Activated T-helper 1 cell treated with anti-CD3 and anti-CD28 coated beads, Interleukin-2, amount 50 U/mL, for 16 hours (primary cell): Measurements from ENCODE around the gene GGT6.
"Not testable (repeated sequence)": the region's sequence is repeated elsewhere in the genome, so short reads cannot be mapped to it uniquely, and the experiment has no call there.

Experiments
- DNase-seq, 2 donors: peaks; one replicate each; pipeline ENCODE4 v3.0.0-alpha.2; 2020; ENCODE audit warnings: low read depth in 1 of 2, low spot score in 1 of 2

Gene GGT6

DNA sequence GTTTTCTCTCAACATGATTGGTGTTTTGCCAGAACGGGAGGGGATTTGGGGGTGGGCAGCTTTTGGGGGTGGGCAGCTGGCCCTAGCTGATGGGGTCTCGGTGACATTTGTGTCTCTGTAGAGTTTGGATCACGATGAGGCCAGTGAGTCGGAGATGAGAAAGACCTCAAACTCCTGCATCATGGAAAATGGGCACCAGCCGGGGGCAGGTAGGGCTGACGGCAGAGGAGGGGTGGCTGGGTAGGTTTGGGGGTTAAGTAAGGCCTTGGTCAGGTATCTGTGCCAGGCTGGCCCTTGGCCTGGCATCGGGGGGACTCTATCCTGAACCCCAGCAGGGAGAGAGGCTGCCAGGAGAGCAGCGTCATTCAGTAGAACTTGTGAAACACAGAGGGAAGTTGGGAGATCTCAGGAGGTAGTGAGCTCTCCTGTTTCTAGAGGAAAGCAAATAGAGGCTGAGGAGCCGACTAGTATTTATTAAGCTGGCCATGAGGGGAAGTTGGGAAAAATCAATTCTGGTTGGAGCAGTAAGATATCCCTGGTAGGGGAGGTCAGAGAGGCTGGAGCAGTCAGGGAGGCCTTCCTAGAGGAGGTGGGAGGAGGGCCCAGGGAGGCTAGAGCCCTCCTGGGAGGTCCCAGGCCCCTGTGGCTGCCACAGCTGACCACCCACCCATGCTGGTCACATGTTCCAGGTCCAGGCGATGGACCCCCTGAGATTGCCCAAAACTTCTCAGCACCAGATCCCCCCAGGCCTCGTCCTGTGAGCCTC lies 32.0 kb upstream of the GGT6 start:
- DNase-seq, result no peak

DNA sequence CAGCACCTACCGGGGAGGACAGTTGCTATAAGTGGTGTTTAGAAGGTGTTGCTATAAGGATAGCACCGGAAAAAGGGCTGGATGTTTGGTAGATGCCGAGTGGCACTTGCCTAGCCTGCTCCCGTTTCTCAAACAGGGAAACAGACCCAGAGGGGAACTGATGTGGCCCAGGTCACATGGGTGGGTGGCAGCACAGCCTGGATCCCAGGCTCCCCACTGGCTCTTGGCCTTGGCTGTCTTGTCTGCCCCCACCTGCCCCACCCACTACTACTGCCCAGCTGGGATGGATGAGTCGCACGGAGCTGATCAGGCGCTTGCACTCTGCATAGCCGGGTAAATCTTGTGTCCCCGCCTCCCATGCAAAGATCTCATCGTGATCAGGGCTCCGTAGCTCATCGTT lies 31.2 kb upstream of the GGT6 start:
- DNase-seq, result no peak

DNA sequence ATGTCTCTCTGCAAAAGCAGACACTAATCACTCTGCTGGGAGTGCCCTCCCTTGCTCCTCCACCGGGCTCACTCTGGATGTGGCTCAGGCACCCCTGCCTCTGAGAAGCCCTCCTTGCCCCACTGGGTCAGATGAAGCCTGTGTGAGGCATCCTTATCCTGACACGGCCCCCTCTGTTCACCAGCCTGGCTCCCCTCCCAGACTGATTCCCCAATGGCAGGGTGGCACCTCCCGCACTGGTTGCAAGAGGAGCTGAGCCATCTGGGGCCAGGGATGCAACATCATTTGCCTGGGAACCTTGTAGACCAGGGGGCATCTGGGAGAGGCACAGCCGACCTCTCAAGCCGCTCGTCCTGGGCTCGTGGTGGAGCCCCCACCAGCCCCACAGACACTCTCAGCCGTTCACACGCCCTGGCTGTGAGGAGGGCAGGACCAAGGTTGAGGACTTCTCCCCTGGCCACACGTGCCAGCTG lies 30.6 kb upstream of the GGT6 start:
- DNase-seq, result no peak

DNA sequence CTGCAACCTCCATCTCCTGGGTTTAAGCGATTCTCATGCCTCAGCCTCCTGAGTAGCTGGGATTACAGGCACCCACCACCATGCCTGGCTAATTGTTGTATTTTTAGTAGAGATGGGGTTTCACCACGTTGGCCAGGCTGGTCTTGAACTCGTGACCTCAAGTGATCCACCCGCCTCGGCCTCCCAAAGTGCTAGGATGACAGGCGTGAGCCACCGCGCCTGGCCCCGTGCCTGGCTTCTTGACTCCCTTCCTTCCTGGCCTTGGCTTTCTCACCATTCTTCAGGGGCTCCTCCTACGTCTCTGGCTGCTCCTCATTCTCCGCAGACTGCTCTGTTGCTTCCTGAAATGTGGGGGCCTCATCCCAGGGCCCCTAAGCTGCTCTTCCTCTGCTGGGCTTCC lies 29.7 kb upstream of the GGT6 start:
- DNase-seq, result not testable (repeated sequence)

DNA sequence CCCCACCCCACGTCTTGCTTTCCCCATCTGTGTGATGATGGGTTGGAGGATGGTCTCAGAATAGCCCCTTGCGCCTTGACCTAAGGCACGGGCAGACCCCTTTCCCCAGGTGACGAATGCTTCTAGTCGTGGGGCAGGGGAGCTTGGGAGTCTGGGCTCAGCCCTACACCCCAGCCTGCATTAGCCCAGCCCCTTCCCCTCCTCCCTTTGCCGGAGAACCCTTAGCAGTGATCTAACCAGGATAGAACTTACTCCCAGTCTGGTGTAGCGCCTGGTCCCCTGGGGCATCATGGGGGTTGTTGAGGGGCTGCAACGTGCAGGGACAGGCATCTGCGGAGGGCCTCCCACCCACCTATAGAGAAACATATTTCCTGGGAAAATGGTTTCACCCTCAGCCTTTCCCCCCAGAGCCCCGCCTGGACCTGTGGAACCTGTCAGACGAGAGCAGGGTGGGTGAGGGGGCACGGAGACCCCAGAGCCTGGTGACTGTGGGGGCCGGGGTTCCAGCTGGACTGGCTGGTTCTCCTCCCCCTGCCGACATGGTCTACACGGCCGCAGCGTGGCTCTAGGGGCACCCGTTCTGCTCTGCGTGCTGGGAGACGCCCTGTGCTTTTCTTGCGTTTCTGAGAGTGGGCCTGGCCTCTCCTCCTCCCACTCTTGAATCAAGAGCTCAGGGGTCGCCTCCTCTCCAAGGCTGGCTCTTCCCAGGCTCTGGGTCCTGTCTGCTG lies 28.7 kb upstream of the GGT6 start:
- no peak for DNase-seq

DNA sequence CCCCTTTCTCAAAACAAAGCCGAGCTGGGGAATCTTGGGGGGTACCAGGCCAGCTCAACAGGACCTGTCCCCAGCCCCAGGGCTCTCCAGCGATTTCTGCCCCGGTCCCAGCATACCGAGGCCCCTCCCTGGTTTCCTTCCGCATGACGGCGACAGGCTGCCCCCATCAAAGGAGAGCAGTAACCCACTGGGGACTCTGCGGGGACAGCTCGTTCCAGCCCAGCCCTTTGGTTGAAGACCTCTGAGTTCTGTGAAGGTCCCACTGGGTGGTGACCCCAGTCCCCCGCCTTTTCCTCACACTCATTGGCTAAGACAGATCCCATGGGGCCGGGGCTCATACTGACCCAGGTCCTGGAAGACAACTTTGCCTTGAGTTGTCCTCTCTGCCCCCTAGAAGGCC lies 28.0 kb upstream of the GGT6 start:
- DNase-seq, result no peak

DNA sequence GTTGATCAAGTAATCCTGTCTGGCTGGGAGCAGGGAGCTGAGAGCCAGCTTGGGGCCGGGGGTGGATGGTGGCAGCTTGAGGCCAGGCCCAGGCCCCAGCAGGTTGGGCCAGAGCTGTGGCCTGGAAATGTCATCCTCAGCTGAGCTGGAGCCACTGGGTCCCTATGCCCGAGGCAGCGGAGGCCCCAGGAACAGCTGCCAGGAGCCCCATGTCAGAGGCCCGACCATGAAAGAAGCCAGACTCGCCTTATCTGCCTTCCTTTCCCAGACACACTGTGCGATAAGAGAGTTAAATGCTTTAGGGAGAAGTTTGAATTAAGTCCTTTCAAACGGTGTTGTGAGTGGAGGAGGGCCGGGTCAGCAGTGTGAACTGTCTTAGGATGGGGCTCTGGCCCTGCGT lies 27.4 kb upstream of the GGT6 start:
- DNase-seq, result no peak

DNA sequence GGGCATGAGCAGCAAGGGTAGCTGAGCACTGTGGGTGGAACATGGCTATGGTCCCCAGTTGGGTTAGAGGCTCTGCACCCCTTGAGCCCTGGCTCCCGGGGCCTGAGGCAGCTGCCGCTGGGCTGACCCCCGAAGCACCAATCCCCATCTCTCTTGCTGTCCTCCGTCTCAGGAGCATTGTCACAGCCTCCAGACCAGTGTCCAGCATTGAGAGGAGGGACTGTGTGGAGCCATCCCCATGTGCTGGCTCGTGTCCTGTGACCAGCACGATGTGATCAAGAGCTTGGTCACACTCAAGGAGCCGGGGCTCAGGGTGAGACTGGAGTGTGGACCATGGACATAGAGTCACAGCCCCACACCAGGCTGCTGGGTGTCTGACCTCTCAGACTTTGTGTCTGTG lies 26.8 kb upstream of the GGT6 start:
- DNase-seq, result no peak

DNA sequence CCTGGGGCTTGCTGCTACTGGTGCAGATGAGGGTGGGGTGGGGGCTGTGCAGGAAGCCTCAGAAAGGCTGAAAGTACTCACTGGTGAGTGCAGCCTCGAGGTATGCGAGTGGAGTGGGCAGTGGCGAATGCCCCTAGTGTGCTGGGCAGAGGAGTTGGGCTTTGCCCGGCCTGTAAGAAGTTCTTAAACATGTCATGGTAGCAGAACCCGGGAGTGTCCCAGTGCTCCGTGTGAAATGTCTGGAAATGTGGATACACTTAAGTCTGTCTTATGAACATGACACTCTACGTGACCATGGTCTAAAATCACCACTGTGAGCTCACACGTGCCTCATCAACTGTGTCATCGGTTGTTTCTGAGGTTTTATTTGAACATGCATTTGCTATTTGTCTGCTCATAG lies 25.7 kb upstream of the GGT6 start:
- DNase-seq, result no peak

DNA sequence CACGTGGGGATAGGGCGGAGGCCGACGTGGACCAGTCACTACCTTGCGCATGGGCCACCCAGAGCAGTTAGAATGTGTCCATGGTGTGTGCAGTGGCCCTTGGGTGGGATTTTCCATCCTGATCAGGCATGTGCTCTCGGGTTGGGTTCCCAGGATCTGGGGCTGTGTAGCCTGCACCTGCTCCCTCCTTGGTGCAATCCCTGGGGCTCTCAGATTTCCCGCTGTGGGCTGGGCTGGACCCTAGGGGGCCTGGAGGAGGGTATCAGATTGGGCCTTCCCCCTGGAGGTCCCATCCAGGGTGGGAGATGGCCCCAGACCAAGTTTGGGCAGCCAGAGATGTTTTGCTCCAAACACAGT lies 25.2 kb upstream of the GGT6 start:
- DNase-seq, result no peak

DNA sequence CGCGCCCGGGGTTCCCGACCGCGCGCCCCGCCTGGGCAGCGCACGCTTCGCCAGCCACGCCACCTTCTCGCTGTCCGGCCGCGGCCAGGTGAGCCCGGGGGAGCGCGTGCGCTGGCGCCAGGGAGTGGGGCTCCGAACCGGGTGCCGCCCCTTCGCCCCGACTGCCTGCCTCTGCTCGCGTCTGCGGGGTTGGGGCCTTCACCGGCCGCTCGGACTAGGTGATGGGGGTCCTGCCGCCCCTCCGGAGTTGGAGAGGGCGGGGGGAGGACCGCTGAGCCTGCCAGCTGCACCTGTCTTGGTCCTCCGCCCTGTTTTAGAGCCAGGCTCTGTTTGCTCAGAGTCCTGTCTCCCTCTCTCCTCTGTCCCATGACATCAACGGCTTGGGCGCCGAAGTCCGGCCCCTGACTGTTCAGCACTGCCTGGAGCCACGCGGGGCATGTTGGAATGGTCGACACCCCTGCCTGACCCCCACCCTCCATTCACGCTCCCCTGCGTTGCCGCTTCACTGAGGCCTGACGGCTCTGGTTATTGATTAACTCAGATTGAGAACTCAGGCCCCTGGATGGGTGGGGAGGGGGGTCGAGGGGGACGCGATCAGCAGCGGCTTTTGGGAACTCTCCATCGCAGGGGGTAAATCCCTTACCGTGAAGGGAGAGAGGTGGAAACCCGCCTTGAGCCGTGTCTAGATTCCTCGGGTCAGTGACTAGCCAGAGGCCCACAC lies 24.7 kb upstream of the GGT6 start:
- DNase-seq, result no peak

DNA sequence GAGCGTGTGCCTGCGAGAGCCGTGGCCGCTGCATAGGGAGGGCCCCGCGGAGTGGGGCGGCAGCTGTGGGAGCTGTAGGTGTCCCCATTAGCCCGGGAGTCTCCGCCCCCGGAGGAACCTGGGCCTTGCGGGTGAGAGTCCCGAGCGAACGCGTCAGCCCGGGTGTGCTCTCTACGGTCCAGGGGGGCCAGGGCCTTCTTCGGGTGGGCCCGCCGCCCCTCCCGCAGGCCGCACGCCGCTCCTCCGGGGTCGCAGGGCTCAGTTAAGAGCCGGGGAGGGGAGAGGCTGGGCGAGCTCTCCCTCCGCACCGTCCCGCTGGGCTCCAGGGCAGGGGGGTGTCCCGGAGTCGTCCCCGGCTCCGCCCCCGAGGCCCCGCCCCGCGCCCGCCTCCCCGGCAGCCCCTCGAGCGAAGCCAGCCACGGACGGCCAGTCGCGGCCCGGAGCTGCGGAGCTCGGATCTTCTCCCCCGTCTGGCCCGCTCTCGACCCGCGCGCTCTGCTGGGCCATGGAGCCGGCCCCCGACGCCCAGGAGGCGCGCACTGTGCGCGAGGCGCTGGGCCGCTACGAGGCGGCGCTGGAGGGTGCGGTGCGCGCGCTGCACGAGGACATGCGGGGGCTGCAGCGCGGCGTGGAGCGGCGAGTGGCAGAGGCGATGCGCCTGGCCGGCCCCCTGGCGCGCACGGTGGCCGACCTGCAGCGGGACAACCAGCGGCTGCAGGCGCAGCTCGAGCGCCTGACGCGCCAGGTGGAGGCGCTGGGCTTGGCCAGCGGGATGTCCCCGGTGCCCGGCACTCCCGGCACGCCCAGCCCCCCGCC lies 23.9 kb upstream of the GGT6 start, which contains the start of gene SMTNL2:
TSS of gene SMTNL2 (plus strand) at position 429 of the 816 bp plus-strand sequence. CDS start at position 506, 77 bp downstream.
- no peak for DNase-seq

DNA sequence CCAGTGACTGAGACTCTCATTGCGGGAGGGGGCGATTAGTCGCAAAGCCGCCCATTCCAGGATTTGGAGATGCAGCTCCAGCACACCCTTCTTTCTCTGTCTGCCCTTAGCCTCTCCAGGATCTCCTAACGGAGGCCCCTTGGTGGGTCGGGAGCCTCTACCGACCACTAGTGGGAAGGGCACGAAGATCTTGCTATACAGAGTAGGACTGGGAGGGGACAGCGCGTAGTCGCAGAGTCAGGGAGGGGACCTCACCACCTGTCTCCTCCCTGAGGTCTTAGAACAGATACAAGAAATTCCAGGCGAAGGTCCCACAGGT lies 23.4 kb upstream of the GGT6 start:
- no peak for DNase-seq

DNA sequence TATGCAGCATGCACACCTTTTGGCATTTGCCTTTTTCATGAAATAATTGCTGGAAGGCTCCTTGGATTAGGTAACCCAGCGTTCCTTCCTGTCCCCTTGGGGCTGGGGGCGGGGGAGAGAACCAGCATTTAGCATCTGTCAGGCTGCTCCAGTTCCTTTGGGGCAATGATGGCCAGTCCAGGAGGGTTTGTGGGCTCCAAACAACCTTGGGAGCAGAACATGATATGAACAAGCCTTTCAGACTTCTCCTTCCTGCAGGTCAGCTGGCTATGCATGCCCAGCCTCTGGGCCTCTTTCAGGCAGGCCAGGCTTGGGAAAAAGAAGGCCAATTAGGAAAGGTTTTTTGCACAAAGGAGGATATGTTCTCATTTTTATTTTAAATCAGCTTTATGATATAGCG lies 22.8 kb upstream of the GGT6 start:
- DNase-seq, result no peak

DNA sequence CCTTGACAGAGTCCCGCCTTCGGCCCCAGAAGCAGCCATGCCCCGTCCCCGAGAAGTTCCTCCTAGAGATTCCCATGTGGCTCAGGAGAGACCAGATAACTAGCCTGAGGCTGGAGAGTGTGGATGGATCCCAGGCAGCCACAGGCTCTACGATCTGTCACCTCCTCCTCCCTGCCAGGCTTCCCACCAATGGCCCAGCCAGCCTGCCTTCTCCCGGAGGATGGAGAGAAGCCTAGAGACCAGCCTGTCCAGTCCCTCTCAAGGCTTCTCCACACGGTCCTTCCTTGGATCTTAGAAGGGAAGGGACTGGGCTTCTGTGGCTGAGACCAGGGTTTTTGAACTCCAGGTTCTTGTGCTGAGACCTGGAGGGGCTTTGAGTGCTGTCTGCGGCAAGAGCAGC lies 22.3 kb upstream of the GGT6 start:
- no peak for DNase-seq

DNA sequence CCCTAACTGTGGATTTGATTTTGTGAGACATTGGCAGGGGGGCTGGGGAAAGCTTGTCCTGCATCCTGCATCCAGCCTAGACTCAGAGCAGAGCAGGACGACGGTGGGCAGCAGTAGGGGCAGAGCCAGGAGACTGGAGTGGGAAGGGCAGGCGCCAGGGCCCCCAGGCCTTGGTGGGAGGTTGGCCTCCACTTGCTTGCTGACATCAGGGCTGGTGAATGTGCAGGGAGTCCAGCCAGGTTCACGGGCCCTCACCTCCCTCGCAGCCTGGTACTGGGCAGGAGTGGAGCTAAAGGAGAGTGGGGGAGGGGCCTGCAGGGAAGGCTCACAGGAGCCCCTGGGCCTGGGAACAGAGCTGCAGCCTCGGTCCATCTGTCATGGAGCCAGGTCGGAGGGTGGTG lies 21.7 kb upstream of the GGT6 start:
- no peak for DNase-seq

DNA sequence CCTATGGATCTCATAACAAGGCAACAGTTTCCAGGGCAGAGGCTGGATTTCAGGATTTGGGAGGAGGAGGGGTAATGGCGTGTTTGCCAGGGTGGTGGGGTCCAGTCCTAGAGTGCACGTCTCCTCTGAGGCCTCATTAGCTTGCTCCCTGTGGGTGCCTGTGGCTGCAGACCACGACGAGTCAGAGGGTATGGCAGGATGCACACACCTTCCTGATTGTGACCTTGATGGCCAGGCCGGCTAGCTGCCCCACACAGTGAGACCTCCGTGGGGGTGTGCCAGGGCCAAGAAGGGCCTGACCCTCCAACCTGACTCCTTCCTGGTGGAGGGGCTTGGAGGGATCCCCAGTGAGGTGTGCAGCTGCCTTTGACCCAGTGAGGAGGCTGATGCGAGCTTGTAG lies 19.9 kb upstream of the GGT6 start:
- no peak for DNase-seq

DNA sequence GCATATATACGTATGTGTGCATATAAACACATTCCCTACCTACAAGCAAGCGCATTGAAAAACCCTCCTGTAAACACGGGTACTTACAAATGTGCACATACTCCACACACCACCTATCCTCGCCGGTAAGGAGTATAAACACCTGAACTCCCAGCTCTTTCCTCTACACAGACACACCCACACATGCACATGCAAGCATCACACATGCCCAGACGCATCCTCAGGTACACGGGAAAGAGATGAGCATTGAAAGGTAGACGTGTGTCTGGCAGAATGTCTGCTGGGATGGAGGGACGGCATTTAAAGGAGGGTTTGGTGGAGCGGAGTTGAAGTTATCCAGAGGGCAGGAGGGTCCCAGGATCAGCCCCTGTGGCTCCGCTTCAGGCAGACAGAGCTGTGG lies 19.3 kb upstream of the GGT6 start:
- DNase-seq, result no peak

DNA sequence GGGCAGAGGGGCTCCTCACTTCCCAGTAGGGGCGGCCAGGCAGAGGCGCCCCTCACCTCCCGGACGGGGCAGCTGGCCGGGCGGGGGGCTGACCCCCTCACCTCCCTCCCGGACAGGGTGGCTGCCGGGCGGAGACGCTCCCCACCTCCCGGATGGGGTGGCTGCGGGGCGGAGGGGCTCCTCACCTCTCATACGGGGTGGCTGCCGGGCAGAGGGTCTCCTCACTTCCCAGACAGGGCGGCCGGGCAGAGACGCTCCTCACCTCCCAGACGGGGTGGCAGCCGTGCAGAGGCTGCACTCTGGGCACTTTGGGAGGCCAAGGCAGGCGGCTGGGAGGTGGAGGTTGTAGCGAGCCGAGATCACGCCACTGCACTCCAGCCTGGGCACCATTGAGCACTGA lies 18.0 kb upstream of the GGT6 start:
- not testable (repeated sequence) for DNase-seq

DNA sequence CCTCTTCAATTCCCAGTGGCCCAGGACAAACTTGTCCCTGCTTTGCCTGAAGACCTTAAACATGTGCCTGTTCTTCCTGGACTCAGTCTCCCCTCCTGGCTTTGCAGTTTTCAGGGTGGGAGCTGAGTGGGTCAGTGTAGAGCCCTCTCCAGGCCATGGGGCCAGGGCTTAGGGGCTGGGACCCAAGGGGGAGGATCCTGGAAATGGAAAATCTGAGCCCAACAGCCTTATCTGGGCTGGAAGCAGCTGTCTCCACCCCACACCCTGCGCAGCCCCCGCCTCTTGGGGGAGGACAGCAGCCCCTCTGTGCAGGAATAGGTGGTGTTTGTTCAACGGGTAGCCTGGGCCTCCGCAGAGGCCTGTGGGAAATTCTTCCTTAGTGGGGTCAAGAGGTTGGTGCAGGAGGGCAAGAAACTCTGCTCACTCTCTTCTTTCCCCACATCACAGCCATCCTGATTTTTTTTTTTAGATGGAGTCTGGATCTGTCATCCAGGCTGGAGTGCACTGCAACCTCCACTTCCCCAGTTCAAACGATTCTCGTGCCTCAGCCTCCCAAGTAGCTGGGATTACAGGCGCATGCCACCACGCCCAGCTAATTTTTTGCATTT lies 17.1 kb upstream of the GGT6 start:
- DNase-seq, result no peak

DNA sequence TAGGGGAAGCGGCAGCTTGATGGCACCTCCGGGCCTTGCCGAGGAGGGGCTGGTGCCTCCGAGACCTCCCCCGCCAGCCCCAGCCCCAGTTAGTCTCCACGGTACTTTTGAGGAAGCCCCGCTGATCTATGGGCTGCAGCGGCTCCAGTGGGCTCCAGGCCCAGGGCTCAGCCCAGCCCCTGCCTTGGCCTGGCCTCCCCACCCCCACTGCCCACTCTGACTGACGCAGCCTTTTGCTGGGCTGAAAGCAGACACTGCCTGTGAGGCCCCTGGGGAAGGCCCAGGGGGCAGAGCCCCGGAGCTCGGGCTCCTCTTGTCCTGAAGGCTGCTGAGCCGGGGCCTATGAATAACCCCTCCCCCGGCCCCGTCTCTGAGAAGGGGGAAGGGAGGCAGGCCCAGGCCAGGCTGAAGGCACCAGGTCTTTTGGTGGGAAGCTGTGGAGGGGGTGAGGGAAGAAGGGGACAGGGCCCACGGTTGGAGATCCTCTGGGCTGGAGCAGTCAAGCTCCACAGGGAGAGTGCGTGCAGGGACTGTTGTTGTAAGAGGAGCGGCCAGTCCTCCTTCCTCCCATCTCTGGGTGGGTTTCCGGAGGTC lies 16.4 kb upstream of the GGT6 start:
- DNase-seq, result no peak
